ENCODE data around the gene UBAP2L. TPM values are rescaled to one million over a fixed set of nuclear protein-coding genes. Genes with fewer than 3 reads are reported as not detected.

UBAP2L gene
- total and polyA plus RNA-seq, 2 donors (not counting 1 experiment from before 2014, with no cell fraction given): 51.9 to 180 TPM

DNA sequence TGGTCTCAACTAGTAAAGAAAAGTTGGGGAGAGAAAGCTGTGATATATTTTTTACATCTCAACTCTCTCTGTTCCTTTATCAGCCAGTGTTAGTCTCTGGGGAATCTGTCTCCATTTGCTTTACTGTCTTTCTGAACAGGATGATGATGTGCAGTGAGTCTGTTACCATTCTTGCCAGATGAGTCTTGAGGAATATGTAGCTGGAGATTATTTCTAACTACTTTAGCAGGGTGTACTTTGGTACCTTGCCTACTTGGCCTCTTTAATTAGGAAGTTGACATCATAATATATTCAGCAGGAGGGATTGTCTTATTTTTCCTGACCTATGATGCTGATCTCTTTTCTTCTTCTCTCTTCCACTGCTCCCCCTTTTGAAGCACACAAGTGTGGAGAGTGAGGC is 35.9 kb downstream of the UBAP2L start:
- no peak overlapping the region for H3K4me2 ChIP-seq (ENCODE audit: extremely low read depth, insufficient read depth, low read length)
- no peaks in the 10 kb centered on the region for H3K9me3 ChIP-seq (ENCODE audit: control insufficient read depth, insufficient read depth, low read depth, low read length)
- no peak overlapping the region for H2AFZ ChIP-seq (ENCODE audit: low read length)
- no peak overlapping the region for H3K9ac ChIP-seq (ENCODE audit: insufficient read depth, low read length)
- H4K20me1 ChIP-seq (ENCODE audit: control insufficient read depth, extremely low read depth, insufficient read depth, low read length): no peaks in the 10 kb centered on the region
- H3K27ac ChIP-seq (ENCODE audit: insufficient read depth, low read length): no peak overlapping the region
- no peak for DNase-seq (ENCODE audit: low read depth in 2 of 2)
- no peaks in the 10 kb centered on the region for H3K79me2 ChIP-seq (ENCODE audit: control insufficient read depth, insufficient read depth, low read length)
- no peak overlapping the region for H3K4me3 ChIP-seq (replicated peaks in 1 of 4; ENCODE audit: control extremely low read depth in 1 of 4, insufficient read depth in 1 of 4, low read depth in 3 of 4, low read length in 4 of 4)
- peaks cover 44% of the 10 kb centered on the region for H3K36me3 ChIP-seq (ENCODE audit: control insufficient read depth, insufficient read depth, low read length)
- no peaks in the 10 kb centered on the region for H3K4me1 ChIP-seq (ENCODE audit: control insufficient read depth, extremely low read depth, insufficient read depth, low read length)
- TF ChIP-seq, protein P1, sequence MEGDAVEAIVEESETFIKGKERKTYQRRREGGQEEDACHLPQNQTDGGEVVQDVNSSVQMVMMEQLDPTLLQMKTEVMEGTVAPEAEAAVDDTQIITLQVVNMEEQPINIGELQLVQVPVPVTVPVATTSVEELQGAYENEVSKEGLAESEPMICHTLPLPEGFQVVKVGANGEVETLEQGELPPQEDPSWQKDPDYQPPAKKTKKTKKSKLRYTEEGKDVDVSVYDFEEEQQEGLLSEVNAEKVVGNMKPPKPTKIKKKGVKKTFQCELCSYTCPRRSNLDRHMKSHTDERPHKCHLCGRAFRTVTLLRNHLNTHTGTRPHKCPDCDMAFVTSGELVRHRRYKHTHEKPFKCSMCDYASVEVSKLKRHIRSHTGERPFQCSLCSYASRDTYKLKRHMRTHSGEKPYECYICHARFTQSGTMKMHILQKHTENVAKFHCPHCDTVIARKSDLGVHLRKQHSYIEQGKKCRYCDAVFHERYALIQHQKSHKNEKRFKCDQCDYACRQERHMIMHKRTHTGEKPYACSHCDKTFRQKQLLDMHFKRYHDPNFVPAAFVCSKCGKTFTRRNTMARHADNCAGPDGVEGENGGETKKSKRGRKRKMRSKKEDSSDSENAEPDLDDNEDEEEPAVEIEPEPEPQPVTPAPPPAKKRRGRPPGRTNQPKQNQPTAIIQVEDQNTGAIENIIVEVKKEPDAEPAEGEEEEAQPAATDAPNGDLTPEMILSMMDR (conservative IDR thresholded peaks at IDR 0.05 in 1 of 2, IDR thresholded peaks at IDR 0.05 in 1 of 2; ENCODE audit: low read depth in 1 of 2, low read length in 2 of 2): no peak
- no peak for TF ChIP-seq EZH2 (IDR thresholded peaks at IDR 0.05; ENCODE audit: low read length, missing control alignments)
- no peaks in the 10 kb centered on the region for H3K27me3 ChIP-seq (ENCODE audit: control insufficient read depth, insufficient read depth, low read length)

DNA sequence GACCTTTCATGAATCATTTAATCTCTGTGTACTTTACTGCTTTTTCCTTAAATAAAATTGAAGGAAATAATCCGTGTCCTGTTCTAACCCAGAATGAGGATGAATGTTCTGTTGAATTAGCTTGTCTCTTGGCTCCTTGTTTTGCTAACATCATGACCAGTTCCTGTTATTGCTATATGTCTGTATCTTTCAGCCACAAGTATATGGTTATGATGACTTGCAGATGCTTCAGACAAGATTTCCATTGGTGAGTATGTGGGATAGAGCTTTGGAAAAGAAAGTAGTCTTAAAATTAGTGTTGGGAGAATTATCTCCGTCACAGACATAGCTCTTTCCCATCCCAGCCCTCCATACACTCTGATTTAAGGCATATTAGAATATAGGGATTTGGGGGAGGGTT is 38.0 kb downstream of the UBAP2L start:
- no peak overlapping the region for H2AFZ ChIP-seq (ENCODE audit: low read length)
- no peaks in the 10 kb centered on the region for H3K79me2 ChIP-seq (ENCODE audit: control insufficient read depth, insufficient read depth, low read length)
- H3K27ac ChIP-seq (ENCODE audit: insufficient read depth, low read length): no peak overlapping the region
- no peak overlapping the region for H3K4me2 ChIP-seq (ENCODE audit: extremely low read depth, insufficient read depth, low read length)
- H4K20me1 ChIP-seq (ENCODE audit: control insufficient read depth, extremely low read depth, insufficient read depth, low read length): no peaks in the 10 kb centered on the region
- DNase-seq (ENCODE audit: low read depth in 2 of 2): no peak
- peaks cover 48% of the 10 kb centered on the region for H3K36me3 ChIP-seq (ENCODE audit: control insufficient read depth, insufficient read depth, low read length)
- no peak for TF ChIP-seq EZH2 (IDR thresholded peaks at IDR 0.05; ENCODE audit: low read length, missing control alignments)
- TF ChIP-seq, protein P1 (conservative IDR thresholded peaks at IDR 0.05 in 1 of 2, IDR thresholded peaks at IDR 0.05 in 1 of 2; ENCODE audit: low read depth in 1 of 2, low read length in 2 of 2): no peak
- H3K4me1 ChIP-seq (ENCODE audit: control insufficient read depth, extremely low read depth, insufficient read depth, low read length): no peaks in the 10 kb centered on the region
- H3K9me3 ChIP-seq (ENCODE audit: control insufficient read depth, insufficient read depth, low read depth, low read length): no peaks in the 10 kb centered on the region
- no peaks in the 10 kb centered on the region for H3K27me3 ChIP-seq (ENCODE audit: control insufficient read depth, insufficient read depth, low read length)
- no peak overlapping the region for H3K4me3 ChIP-seq (replicated peaks in 1 of 4; ENCODE audit: control extremely low read depth in 1 of 4, insufficient read depth in 1 of 4, low read depth in 3 of 4, low read length in 4 of 4)
- no peak overlapping the region for H3K9ac ChIP-seq (ENCODE audit: insufficient read depth, low read length)

DNA sequence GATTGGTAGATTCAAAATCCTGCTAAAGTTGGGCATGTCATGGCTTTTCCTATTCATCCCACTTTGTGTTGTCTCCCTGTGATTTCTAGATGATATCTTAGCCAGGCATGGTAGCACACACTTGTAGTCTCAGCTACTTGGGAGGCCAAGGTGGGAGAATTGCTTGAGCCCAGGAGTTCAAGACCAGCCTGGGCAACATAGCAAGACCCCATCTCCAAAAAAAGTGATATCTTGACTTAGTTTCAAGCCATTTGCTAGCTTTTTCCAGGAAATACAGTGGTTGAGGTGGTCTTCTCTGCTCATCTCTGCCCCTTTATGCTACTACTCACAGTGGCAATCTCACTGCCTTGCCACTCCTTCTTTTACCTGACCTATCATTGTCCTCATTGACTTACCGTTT is 39.4 kb downstream of the UBAP2L start:
- Histone ChIP-seq H3K9me3 (ENCODE audit: control insufficient read depth, insufficient read depth, low read depth, low read length) (no peaks in the 10 kb centered on the region), H3K36me3 (ENCODE audit: control insufficient read depth, insufficient read depth, low read length) (peaks cover 41% of the 10 kb centered on the region), H2AFZ (ENCODE audit: low read length) (no peak overlapping the region), H3K4me3 (replicated peaks in 1 of 4; ENCODE audit: control extremely low read depth in 1 of 4, insufficient read depth in 1 of 4, low read depth in 3 of 4, low read length in 4 of 4) (no peak overlapping the region), H3K4me1 (ENCODE audit: control insufficient read depth, extremely low read depth, insufficient read depth, low read length) (no peaks in the 10 kb centered on the region), H4K20me1 (ENCODE audit: control insufficient read depth, extremely low read depth, insufficient read depth, low read length) (no peaks in the 10 kb centered on the region), H3K4me2 (ENCODE audit: extremely low read depth, insufficient read depth, low read length) (no peak overlapping the region), H3K27me3 (ENCODE audit: control insufficient read depth, insufficient read depth, low read length) (no peaks in the 10 kb centered on the region), H3K27ac (ENCODE audit: insufficient read depth, low read length) (no peak overlapping the region), H3K79me2 (ENCODE audit: control insufficient read depth, insufficient read depth, low read length) (no peaks in the 10 kb centered on the region), H3K9ac (ENCODE audit: insufficient read depth, low read length) (no peak overlapping the region)
- no peak for TF ChIP-seq EZH2 (IDR thresholded peaks at IDR 0.05; ENCODE audit: low read length, missing control alignments)
- TF ChIP-seq, protein P1 (conservative IDR thresholded peaks at IDR 0.05 in 1 of 2, IDR thresholded peaks at IDR 0.05 in 1 of 2; ENCODE audit: low read depth in 1 of 2, low read length in 2 of 2): no peak
- DNase-seq (ENCODE audit: low read depth in 2 of 2): no peak
